Progenitor cell of endocrine pancreas (in vitro differentiated cells): Measurements from ENCODE around the gene SEC24A. TPM values are rescaled to one million over a fixed set of nuclear protein-coding genes. Genes with fewer than 3 reads are reported as not detected.
A peak's percentile ranks its signal among the peaks of the same experiment; 100 is the strongest.
"Not testable (repeated sequence)": the region's sequence is repeated elsewhere in the genome, so short reads cannot be mapped to it uniquely, and the experiment has no call there.

ENCODE experiments used
- DNase-seq: peaks from one replicate; pipeline ENCODE4 v3.0.0; 2021; ENCODE audit warnings: low spot score; ENCODE audit not compliant: unreplicated experiment
- H3K27ac Mint-ChIP-seq: 2 replicates; pipeline ENCODE4 v1.8.0; 2021; ENCODE audit warnings: mild to moderate bottlenecking, moderate library complexity, mixed read lengths
- H3K27me3 Mint-ChIP-seq: 2 replicates; pipeline ENCODE4 v1.8.0; 2021; ENCODE audit warnings: mixed read lengths
- H3K36me3 Mint-ChIP-seq: 2 replicates; pipeline ENCODE4 v1.8.0; 2022; ENCODE audit warnings: mixed read lengths; ENCODE audit not compliant: insufficient read depth
- H3K4me1 Mint-ChIP-seq: 2 replicates; pipeline ENCODE4 v1.8.0; 2021; ENCODE audit warnings: low read depth, mixed read lengths
- H3K4me3 Mint-ChIP-seq: 2 replicates; pipeline ENCODE4 v1.8.0; 2021; ENCODE audit warnings: low read depth, mild to moderate bottlenecking, moderate library complexity, mixed read lengths
- H3K9me3 Mint-ChIP-seq: 2 replicates; pipeline ENCODE4 v1.8.0; 2021; ENCODE audit warnings: low read depth, mixed read lengths
- long read RNA-seq: library from polyadenylated mRNA; unstranded; transcript quantifications from one replicate; pipeline ENCODE4 v2.0.0, GENCODE V29; 2020
- total RNA-seq: library from RNA; stranded (reverse); gene quantifications from 2 replicates; pipeline ENCODE4 v1.2.1, GENCODE V29; 2021
- TF ChIP-seq, protein P1 (sequence below): fragments of 200-600 bp; sonication (generic); IDR thresholded peaks from one replicate; pipeline ENCODE4 v1.5.0; 2021; ENCODE audit warnings: antibody characterized with exemption, mild to moderate bottlenecking; ENCODE audit not compliant: unreplicated experiment

The SEC24A gene
- 25.1 and 27.0 TPM in 2 replicates for total RNA-seq
- long read RNA-seq, full-length matches to known transcripts = 1 of 13 reads
- long read RNA-seq, partial matches to known transcripts = 11 of 13 reads
- long read RNA-seq, other reads (novel, unspliced or antisense) = 1 of 13 reads

DNA sequence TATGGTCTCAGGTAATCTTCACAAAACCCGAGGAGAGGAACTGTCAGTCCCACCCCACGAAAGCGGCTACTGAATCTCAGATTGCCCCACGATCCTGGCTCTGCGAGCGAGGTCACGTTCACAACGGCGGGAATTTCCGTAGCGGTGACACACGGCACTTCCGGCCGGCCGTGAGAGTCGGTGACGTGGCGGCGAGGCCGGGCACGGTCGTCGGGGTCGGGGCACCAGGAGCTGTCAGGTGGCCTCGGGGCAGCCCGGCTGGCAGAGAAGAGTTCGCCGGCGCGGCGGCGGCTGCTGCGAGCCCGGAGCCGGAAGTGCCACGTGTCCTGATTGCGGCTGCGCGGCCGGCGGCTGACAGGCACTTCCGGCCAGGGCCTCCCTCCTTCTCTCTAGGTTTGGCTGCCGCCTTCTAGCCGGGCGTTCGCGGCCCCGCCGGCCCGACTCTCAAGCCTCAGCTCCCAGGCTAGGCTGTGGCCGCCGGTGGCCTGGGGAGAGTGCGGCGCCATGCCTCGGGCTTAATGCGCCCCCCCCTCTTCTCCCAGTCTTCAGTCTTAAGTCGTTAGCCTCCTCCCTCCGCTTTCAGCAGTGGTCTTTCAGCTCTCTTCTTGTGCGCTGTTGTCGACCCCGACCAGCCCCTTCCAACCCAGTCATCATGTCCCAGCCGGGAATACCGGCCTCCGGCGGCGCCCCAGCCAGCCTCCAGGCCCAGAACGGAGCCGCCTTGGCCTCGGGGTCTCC lies at the start of gene SEC24A:
TSS of gene SEC24A (plus strand) at position 361 of the 738 bp plus-strand sequence. CDS start at position 653, 292 bp downstream.
- Mint-ChIP-seq H3K36me3 (peaks cover 2% of the 10 kb centered on the region), H3K9me3 (no peaks in the 10 kb centered on the region), H3K27ac (peak within 1 kb of the TSS; percentile 98), H3K27me3 (no peaks in the 10 kb centered on the region), H3K4me1 (peaks cover 15% of the 10 kb centered on the region), H3K4me3 (peak within 1 kb of the TSS; percentile 89)
- peak; percentile 77 for DNase-seq
- TF ChIP-seq, protein P1, sequence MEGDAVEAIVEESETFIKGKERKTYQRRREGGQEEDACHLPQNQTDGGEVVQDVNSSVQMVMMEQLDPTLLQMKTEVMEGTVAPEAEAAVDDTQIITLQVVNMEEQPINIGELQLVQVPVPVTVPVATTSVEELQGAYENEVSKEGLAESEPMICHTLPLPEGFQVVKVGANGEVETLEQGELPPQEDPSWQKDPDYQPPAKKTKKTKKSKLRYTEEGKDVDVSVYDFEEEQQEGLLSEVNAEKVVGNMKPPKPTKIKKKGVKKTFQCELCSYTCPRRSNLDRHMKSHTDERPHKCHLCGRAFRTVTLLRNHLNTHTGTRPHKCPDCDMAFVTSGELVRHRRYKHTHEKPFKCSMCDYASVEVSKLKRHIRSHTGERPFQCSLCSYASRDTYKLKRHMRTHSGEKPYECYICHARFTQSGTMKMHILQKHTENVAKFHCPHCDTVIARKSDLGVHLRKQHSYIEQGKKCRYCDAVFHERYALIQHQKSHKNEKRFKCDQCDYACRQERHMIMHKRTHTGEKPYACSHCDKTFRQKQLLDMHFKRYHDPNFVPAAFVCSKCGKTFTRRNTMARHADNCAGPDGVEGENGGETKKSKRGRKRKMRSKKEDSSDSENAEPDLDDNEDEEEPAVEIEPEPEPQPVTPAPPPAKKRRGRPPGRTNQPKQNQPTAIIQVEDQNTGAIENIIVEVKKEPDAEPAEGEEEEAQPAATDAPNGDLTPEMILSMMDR = no peak

DNA sequence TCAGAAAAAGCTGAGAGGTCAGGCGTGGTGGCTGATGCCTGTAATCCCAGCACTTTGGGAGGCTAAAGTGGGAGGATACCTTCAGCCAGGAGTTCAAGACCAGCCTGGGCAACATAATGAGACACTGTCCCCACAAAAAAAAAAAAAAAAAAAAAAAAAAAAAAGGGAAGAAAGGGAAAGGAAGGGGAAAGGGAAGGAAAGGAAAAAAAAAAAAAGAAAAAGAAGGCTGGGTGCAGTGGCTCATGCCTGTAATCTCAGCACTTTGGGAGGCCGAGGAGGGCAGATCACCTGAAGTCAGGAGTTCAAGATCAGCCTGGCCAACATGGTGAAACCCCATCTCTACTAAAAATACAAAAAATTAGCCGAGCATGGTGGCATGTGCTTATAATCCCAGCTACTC lies 48.8 kb upstream of the SEC24A start:
- not testable (repeated sequence) for H3K27me3 Mint-ChIP-seq, H3K4me1 Mint-ChIP-seq, H3K9me3 Mint-ChIP-seq, DNase-seq, H3K36me3 Mint-ChIP-seq, H3K4me3 Mint-ChIP-seq, H3K27ac Mint-ChIP-seq

DNA sequence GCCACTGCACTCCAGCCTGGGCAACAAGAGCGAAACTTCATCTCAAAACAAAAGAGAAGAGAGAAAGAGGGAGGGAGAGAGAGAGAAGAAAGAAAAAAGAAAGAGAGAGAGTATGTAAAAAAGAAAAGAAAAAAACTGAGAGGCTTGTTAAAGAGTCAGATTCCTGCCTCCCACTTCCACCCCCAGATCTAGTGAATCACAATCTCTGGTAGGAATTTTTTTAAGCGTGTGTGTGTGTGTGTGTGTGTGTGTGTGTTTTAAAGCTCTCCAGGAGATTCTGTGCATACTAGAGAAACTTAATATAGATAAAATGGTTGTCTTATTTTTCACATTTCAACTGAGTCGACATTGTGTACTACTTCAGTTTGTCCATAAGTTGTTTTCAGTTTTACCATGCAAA lies 48.0 kb upstream of the SEC24A start:
- TF ChIP-seq, protein P1 = no peak
- Mint-ChIP-seq H3K36me3 (peaks cover 9% of the 10 kb centered on the region), H3K4me3 (no peak overlapping the region), H3K4me1 (peaks cover 4% of the 10 kb centered on the region), H3K9me3 (no peaks in the 10 kb centered on the region), H3K27ac (no peak overlapping the region), H3K27me3 (no peaks in the 10 kb centered on the region)
- DNase-seq = no peak

DNA sequence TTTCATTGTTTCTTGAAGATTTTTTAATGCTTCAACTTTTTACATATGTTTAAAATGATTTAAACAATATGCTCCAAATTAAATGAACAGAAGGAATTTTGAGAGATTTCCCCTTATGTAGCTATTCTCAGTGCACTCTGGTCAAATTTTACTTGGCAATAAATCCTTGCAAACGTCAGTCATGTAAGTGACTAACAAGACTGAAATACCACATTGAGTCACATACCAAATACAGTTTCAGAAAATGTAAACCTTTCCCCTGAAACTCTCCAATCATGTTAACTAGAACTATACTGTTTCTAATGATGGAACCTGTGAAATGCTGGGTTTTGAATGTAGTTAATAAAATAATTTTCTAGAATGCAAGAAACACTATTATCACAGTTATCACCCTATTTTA lies 45.5 kb upstream of the SEC24A start:
- H3K27me3 Mint-ChIP-seq = no peaks in the 10 kb centered on the region
- TF ChIP-seq, protein P1 = no peak
- peaks cover 18% of the 10 kb centered on the region for H3K36me3 Mint-ChIP-seq
- no peak overlapping the region for H3K4me3 Mint-ChIP-seq
- no peak overlapping the region for H3K27ac Mint-ChIP-seq
- H3K9me3 Mint-ChIP-seq = no peaks in the 10 kb centered on the region
- H3K4me1 Mint-ChIP-seq = peaks cover 4% of the 10 kb centered on the region
- DNase-seq = no peak

DNA sequence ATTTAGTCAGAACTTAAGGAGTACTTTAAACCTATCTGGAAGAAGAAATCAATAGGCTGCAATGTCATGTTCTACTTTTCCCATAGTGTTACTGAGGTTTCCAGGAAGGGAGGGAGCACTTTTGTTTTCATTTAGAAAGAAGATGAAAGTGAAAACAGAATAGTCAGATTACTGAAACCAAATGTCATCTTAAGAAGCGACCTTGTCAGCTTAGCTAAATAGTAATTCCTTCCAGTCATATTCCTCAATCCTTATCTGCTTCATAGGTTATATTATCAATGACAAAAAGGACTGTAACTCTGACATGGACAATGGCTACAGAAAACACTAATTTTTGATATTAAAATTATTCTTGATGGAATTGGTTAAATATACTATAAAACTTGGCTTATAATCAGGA lies 43.7 kb upstream of the SEC24A start:
- peaks cover 17% of the 10 kb centered on the region for H3K4me1 Mint-ChIP-seq
- H3K27ac Mint-ChIP-seq = no peak overlapping the region
- H3K4me3 Mint-ChIP-seq = no peak overlapping the region
- TF ChIP-seq, protein P1 = no peak
- DNase-seq = no peak
- peaks cover 28% of the 10 kb centered on the region for H3K36me3 Mint-ChIP-seq
- no peaks in the 10 kb centered on the region for H3K9me3 Mint-ChIP-seq
- no peaks in the 10 kb centered on the region for H3K27me3 Mint-ChIP-seq

DNA sequence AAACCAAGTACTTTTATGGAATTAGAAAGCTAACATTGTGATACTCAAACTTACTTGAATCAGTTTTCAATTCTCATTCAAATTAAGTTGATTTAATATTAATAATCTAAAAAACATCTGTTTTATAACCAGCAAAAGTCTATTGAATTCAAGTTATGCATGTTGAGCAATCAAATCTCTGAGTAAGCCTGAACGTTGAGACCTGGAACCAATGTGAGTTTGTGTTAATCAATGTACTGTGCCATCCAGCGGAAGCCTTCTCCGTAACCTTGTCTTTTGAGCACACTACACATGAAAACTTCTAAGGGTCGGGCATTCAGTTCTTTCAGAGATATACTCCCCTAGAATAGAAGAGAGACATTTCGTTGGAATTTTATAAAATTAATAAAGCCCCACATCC lies 41.9 kb upstream of the SEC24A start:
- H3K4me1 Mint-ChIP-seq = peaks cover 21% of the 10 kb centered on the region
- H3K36me3 Mint-ChIP-seq = peaks cover 35% of the 10 kb centered on the region
- no peaks in the 10 kb centered on the region for H3K9me3 Mint-ChIP-seq
- H3K27me3 Mint-ChIP-seq = no peaks in the 10 kb centered on the region
- DNase-seq = no peak
- H3K4me3 Mint-ChIP-seq = no peak overlapping the region
- H3K27ac Mint-ChIP-seq = no peak overlapping the region
- TF ChIP-seq, protein P1 = no peak
